Uterus (tissue), 4 donors: ENCODE measurements around the gene DMXL1. TPM values are rescaled to one million over a fixed set of nuclear protein-coding genes. Genes with fewer than 3 reads are reported as not detected.

ENCODE experiments used
- DNase-seq, 2 donors: peaks; one replicate each; pipeline ENCODE4 v3.0.0-alpha.2; 2019 to 2020
- H3K27ac ChIP-seq, 2 donors: fragments of 200-600 bp; sonication (generic); 1 replicate in 1 of 2; 2 replicates in 1 of 2; pipeline ENCODE4 v1.5.1; 2016 to 2018
- H3K27me3 ChIP-seq, 2 donors: fragments of 200-600 bp; sonication (generic); one replicate each; pipeline ENCODE4 v1.5.1; 2018 to 2019; ENCODE audit warnings: control low read depth in 1 of 2
- H3K36me3 ChIP-seq, 2 donors: fragments of 200-600 bp; sonication (generic); one replicate each; pipeline ENCODE4 v1.5.1; 2019; ENCODE audit warnings: control low read depth in 1 of 2
- H3K4me1 ChIP-seq, 2 donors: fragments of 200-600 bp; sonication (generic); one replicate each; pipeline ENCODE4 v1.5.1; 2018 to 2019; ENCODE audit warnings: control low read depth in 1 of 2
- H3K4me3 ChIP-seq, 2 donors: fragments of 200-600 bp; sonication (generic); 1 replicate in 1 of 2; 2 replicates in 1 of 2; pipeline ENCODE4 v1.5.1; 2018 to 2019; ENCODE audit warnings: mild to moderate bottlenecking in 1 of 2
- H3K9me3 ChIP-seq, 2 donors: fragments of 200-600 bp; sonication (generic); one replicate each; pipeline ENCODE4 v1.5.1; 2019; ENCODE audit warnings: control low read depth in 1 of 2
- CTCF ChIP-seq, 4 experiments: fragments of 200-600 bp in 2 of 4; fragments of 450-650 bp in 2 of 4; sonication (generic) in 2 of 4; IDR thresholded peaks; one replicate each; pipeline ENCODE4 v1.5.1; 2016 to 2019; ENCODE audit warnings: antibody characterized with exemption in 4 of 4, mild to moderate bottlenecking in 2 of 4, moderate library complexity in 1 of 4
- POLR2A ChIP-seq, 2 donors: fragments of 450-650 bp; IDR thresholded peaks; one replicate each; pipeline ENCODE4 v1.6.1; 2016; ENCODE audit warnings: antibody characterized with exemption in 2 of 2, mild to moderate bottlenecking in 1 of 2, moderate library complexity in 1 of 2
- intact Hi-C: fragments of 100-400 bp; cut with DNase I; formaldehyde crosslinking; loops from one replicate; pipeline ENCODE4 v1.15.1; 2023; ENCODE audit warnings: low total_unique reads
- total RNA-seq, 4 donors: library from RNA; depleted of rRNA in 3 of 4; stranded (reverse); fragments of >200 nt in 3 of 4; gene quantifications; one replicate each; pipeline versions ENCODE4 v1.1.0 to v1.2.4, GENCODE V29; 2014 to 2023
- donor health status: DM: yes; HTN: yes; CAD: no.

The DMXL1 gene
- total RNA-seq, 4 donors from 2014 or later: 24.4 to 119 (median 56.1) TPM

GRCh38 chr5:119212026-119212425, 141.1 kb downstream of the DMXL1 start:
- H3K9me3 ChIP-seq: no peaks in the 10 kb centered on the region
- H3K4me1 ChIP-seq: no peaks in the 10 kb centered on the region
- intact Hi-C loops: no loop called here
- no peaks in the 10 kb centered on the region for H3K27me3 ChIP-seq
- H3K27ac ChIP-seq: no peak overlapping the region
- H3K36me3 ChIP-seq: no peaks in the 10 kb centered on the region
- no peak overlapping the region for H3K4me3 ChIP-seq
- no peak for DNase-seq
- TF ChIP-seq CTCF (IDR thresholded peaks at IDR 0.05) (no peak), POLR2A (IDR thresholded peaks at IDR 0.05) (no peak)

- Histone ChIP-seq H3K9me3 (no peaks in the 10 kb centered on the region), H3K27me3 (no peaks in the 10 kb centered on the region), H3K4me1 (no peaks in the 10 kb centered on the region), H3K27ac (no peak overlapping the region), H3K4me3 (no peak overlapping the region), H3K36me3 (no peaks in the 10 kb centered on the region)
- TF ChIP-seq POLR2A (IDR thresholded peaks at IDR 0.05) (no peak), CTCF (IDR thresholded peaks at IDR 0.05) (no peak)
- no peak for DNase-seq
- intact Hi-C loops: no loop called here
These were observed 141.8 kb downstream of the DMXL1 start for GRCh38 chr5:119212676-119213075.

DNA sequence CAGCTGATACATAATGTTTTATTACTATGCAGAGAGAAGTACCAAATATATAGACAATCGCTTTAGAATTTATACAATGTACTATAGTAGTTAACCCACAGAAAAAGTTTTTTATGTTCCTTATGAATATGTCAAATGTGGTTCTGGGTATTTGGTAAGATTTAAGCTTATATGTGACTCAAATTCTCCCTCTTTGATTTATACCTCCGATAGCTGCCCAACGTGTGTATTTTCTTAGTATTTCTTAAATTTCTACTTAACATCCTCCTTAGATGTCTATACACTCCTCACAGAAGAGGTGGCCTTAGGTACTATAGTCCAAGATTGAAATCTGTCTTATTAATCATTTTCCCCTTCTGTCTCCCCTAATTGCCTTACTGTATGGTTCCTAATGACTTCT, 146.3 kb downstream of the DMXL1 start:
- intact Hi-C loops: no loop called here
- Histone ChIP-seq H3K9me3 (no peaks in the 10 kb centered on the region), H3K36me3 (no peaks in the 10 kb centered on the region), H3K27ac (no peak overlapping the region), H3K4me3 (no peak overlapping the region), H3K27me3 (no peaks in the 10 kb centered on the region), H3K4me1 (no peaks in the 10 kb centered on the region)
- no peak for DNase-seq
- TF ChIP-seq CTCF (IDR thresholded peaks at IDR 0.05): no peak
- TF ChIP-seq POLR2A (IDR thresholded peaks at IDR 0.05): no peak

DNA sequence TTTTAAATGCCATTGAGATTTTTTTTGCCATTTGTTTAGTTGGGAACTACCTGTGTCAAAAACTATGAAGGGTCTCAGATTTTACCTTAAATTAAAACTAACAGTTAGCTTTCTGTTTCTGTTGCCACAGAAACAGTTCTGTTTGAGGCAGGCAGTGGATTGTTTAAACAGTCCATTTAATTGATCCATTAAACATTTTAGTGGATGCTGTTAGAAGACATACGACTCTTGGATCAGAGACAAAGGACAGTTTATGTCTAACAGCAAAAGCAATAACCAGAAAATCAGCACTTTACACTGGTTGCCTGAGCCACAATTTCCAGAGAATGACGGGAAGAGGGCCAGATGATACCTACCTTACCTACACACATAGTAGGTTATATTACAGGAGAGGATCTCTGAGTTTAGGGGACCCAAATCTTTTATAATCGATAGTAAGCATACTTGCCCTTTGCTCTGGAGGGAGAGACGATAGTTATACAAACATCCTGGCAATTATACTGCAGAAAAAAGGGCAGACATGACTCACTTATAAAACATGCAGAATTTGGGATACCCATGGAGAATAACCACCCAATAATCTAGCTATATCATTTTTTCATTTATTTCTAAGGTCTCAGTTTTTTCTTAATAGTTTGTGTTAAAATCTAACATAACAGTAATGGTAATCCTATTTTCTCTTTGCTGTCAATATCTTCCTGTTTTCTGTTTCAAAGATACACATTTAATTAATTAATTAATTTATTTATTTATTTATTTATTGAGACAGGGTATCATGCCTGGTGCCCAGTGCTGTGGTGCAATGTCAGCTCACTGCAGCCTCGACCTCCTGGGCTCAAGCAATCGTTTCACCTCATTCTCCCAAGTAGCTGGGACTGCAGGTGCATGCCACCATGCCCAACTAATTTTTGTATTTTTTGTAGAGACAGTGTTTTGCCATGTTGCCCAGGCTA, 148.2 kb downstream of the DMXL1 start:
- Histone ChIP-seq H3K9me3 (no peaks in the 10 kb centered on the region), H3K27me3 (no peaks in the 10 kb centered on the region), H3K27ac (no peak overlapping the region), H3K4me1 (no peaks in the 10 kb centered on the region), H3K4me3 (no peak overlapping the region), H3K36me3 (no peaks in the 10 kb centered on the region)
- no peak for DNase-seq
- no peak for TF ChIP-seq POLR2A (IDR thresholded peaks at IDR 0.05)
- TF ChIP-seq CTCF (IDR thresholded peaks at IDR 0.05): no peak
- intact Hi-C loops: no loop called here

DNA sequence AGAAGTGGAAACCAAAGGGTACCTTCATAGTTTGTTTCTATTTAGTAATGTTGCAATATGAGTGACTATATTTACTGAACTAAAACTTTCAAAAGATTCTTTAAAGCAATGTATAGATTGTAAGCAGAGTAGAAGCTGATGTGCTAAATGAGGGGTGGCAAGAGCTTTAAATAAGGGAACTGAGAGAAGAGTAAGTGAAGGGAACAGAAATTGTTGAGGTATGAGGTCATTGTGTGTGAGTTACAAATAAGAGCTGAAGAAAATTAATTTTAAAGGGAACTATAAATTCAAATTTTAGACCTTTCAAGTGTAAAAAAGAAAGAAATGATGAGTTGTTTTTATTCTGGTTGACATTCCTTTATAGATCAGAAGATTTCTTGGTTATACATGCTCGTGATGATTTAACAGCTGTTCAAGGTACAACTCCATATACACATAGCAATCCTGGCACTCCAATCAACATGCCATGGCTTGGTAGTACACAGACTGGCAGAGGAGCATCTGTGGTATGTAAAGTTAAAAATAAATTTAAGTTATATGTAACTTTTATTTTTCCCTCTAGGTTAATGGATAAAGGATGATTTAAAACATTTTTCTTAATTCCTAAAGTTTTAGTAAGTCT, 149.8 kb downstream of the DMXL1 start:
- H3K36me3 ChIP-seq: no peaks in the 10 kb centered on the region
- no peak overlapping the region for H3K27ac ChIP-seq
- intact Hi-C loops: no loop called here
- no peak for DNase-seq
- H3K27me3 ChIP-seq: no peaks in the 10 kb centered on the region
- no peaks in the 10 kb centered on the region for H3K9me3 ChIP-seq
- TF ChIP-seq CTCF (IDR thresholded peaks at IDR 0.05) (no peak), POLR2A (IDR thresholded peaks at IDR 0.05) (no peak)
- H3K4me3 ChIP-seq: no peak overlapping the region
- no peaks in the 10 kb centered on the region for H3K4me1 ChIP-seq
